HG03354 (cell line): ENCODE measurements around the gene EYS.
"Not testable (repeated sequence)": the region's sequence is repeated elsewhere in the genome, so short reads cannot be mapped to it uniquely, and the experiment has no call there.

Source experiments
- ATAC-seq: cut with Tn5 transposase; IDR thresholded peaks from one replicate; pipeline ENCODE4 v1.9.1; 2021; ENCODE audit warnings: mild to moderate bottlenecking; ENCODE audit not compliant: unreplicated experiment, poor library complexity, severe bottlenecking

Gene EYS

DNA sequence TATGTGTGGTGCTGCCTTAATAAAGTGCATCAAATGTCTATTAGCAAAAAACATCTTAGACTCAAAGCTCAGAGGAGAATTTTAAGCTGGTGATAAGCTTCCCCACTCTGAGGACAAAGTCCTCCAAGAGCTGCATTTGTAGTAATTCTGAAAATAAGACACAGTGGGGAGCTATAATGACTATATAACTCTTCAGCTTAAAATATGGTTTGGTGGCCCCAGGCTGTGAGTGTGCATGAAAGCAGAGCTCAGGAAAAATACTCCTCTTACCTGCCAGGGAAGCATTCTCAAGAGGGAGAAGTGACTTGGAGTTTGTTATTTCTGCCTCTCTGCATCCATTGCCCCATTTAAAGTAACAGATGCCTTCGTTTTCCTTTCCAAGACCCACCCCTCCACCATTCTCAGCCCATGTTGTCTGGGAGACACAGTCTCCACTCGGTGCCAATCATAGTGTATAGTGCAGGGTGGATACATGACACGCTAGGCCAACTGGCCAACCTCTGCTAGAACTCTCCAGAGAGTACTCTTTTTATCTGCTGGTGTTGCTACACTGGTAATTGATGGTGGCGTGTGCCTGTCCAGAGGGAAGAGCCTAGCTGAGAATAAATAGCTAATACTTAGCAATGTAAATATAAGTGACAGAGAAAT, 1842.2 kb downstream of the EYS start:
- no peak for ATAC-seq

DNA sequence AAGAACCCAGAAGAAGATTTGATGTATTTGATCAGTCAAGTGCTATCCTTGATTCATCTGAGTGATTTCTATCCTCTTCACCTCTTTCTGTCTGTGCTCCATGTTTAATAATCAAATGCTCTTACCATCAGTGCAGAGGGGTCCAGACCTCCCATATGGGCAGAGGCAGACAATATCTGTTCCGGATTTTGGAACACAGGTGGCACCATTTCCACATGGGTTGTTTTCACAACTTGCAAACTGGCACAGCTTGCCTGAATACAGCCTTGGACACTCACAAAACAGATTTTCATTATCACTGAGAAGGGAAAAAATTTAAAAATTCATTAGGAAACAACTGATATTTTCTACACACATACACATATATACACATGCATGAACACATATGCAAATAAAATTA, 1843.0 kb downstream of the EYS start:
- ATAC-seq, result no peak

DNA sequence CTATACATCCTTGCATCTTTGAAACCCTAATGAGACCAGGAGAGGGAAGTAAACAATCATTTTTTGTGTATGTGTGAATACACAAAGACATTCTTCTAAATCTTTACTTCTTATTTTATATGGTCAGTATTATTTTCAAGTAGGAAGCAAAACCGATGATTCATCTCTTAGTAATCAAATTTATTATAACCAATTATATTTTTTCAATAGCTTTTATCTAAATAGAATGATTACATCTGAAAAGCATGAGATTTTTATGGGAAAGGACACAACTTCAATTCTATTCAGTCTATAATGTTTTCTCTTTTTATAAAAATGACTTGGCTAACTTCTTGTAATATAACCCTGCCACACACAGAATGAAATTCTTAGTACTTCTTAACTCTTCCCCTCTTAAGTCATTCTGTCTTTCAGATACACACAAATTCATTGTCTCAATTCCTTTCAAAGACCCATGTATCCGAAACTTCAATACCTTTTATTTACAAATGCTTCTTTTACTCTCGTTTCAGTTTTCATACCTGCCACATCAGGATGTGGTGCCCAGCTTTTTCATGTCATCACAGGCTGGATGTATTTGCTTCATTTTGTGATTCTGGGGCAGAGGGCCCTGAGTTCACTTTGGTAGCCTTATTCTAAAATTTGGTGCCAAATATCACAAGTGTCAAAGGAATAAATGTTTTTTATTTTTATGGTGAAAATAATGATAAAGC, 1844.4 kb downstream of the EYS start:
- no peak for ATAC-seq

DNA sequence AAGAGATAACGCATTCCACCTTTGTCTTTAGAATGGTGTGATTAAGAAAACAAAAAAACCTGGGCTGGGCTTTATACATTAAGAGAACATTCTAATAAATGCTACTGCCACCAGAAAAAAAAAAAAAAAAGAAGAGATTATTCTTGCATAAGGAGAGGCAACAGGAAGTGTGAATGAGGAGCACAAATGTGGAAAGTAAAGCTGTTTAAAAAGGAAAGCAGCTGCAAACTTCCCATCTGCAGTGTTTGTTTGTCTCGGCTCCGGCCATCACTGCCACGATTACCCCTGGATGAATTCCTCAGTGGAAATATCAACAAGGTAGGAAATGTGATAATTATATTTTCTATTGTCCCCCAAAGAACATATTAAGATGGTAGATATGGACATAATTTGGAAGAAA, 1847.5 kb downstream of the EYS start:
- ATAC-seq, result no peak

DNA sequence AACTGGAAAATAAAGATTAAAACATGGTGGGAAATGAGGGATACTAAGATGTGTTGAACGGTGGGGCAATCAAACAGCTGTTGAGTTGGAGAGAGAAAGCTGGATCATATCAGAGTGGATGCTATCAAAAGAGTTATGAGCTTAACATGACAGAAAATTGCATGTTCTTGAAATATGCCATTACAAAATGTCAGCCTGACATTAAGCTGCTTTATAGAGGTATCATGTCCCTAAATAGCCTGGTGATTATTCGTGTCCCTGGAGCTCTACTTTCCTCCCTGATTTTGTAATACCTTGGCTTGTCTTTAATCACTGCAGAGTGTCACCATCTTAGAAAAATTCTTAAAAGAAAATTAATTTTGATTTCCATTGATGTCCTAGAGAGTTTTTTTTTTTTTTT, 1848.3 kb downstream of the EYS start:
- no peak for ATAC-seq

DNA sequence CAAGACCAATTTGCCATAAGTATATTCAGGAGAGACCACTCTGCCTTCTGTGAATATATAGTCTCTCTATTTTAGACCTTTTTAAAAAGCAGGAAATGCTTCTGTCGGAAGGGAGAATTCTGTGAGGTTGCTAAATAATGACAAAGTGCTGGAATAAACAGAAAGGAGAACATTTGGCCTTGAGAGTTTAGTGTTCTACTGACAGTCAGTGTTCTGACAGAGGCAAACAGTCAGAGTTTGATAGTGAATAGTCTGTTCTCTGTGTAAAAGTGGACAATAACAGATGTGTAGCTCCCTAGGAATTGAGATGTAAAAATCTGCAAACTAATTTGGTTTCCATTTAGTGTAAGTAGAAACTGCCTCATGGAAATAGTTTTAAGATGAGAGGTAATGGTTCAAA, 1850.8 kb downstream of the EYS start:
- ATAC-seq, result no peak

DNA sequence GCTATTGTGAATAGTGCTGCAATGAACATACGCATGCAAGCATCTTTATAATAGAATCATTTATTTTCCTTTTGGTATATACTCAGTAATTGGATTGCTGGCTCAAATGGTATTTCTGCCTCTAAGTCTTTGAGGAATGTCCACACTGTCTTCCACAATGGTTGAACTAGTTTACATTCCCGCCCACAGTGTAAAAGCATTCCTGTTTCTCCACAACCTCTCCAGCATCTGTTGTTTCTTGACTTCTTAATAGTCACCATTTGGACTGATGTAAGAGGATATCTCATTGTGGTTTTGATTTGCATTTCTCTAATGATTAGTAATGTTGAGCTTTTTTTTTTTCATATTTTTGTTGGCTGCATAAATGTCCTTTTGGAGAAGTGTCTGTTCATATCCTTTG, 1862.7 kb downstream of the EYS start:
- no peak for ATAC-seq

DNA sequence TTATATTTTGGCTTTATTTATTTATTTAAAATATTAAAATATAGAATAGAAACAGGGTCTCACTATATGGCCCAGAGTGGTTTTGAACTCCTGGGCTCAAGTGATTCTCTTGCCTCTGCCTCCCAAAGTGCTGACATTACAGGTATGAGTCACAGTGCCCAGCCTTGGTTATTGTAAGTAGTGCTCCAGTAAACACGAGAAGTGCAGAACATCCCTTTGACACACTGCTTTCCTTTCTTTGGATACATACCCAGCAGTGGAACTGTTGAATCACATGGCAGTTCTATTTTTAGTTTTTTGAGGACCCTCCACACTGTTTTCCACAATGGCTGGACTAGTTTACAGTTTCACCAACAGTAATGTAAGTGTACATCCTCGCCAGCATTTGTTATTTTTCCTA, 1867.5 kb downstream of the EYS start:
- ATAC-seq, result no peak

DNA sequence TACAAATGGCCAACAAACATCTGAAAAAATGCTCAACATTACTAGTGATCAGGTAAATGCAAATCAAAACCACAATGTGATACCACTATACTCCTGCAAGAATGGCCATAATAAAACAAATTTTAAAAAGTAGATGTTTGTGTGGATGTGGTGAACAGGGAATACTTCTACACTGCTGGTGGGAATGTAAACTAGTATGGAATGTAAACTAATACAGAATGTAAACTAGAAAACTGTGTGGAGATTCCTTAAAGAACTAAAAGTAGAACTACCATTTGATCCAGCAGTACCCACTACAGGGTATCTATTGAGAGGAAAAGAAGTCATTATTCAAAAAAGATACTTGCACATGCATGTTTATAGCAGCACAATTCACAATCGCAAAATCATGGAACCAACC, 1878.3 kb downstream of the EYS start:
- not testable (repeated sequence) for ATAC-seq

DNA sequence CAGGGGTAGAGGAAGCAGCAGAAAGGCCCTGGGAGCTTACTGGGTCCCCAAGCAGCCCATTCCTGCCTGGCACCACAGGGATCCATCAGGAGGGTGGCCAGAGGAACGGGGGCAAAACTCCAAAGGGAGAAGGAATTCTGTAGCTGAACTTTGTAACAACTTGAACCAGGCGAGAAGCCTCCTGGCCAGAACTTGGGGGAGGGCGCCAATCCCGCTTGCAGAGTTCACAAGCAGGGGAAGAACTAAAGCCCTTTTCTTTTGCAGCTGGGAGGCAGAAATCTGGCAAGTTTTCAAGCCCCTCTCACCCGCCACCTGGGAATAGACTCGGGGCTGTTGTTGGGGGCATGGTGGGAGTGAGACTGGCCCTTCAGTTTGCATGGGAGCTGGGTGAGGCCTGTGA, 1882.3 kb downstream of the EYS start:
- no peak for ATAC-seq

DNA sequence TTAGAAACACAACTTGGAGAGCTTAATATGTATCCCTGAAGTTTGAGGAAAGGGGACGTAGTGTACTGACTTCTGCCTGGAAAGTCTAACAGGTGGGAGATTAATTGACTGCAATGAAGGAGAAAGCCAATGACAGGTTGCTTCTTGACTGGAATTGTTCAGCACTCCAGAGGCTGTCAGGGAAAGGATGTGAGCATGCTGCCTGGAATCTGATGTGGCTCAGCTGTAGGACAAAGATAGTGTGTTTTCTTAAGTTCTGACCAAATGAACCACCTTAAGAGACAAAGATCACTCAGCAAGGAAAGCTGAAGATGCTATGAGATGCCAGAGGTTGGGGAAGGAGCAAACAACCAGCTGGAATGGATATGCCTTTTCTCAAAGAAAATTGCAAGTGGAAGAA, 1885.6 kb downstream of the EYS start:
- ATAC-seq, result no peak

DNA sequence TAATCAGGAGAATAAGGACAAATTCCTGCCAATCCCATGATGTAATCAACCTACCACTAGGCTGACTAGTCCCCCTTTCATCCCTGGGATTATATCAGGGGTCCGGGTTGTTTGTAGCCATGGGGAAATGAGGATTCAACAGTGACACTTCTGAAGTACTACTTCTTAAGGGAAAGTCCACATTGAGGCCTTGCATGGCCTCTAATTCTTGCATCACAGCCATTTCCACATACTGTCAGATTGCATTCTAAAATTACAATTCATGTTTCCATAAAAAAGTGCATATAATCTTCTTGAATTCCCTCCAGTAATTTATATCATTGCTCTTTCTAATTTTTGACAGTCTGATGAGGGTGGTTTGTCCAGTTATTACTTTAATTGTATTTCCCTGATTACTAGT, 1887.2 kb downstream of the EYS start:
- ATAC-seq, result no peak

DNA sequence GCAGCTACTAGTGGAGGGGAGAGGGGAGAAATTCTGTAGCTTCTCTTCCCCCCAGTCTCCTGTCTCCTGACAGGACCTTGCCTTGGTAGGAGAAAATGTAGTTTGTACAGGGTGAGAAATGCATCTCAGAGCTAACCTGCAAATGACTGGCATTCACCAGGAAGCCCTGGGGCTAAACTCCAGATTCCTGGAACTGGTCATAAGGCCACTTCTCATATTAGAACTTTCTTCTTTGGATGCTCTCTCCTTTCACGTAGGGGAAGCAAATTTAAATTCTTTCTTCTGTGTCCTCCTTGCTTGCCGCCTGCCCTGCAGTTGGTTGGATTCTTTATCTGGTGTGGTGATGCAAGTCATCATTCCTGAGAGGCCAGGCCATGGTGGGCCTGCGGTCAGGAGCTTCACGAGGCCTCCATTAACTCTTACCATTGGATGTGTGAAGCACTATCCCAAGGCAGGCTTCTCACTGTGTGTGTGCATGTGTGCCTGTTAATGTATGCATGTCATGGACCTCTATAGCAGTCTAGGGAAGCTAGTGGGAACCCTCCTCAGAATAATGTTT, 1889.5 kb downstream of the EYS start:
- ATAC-seq, result no peak

DNA sequence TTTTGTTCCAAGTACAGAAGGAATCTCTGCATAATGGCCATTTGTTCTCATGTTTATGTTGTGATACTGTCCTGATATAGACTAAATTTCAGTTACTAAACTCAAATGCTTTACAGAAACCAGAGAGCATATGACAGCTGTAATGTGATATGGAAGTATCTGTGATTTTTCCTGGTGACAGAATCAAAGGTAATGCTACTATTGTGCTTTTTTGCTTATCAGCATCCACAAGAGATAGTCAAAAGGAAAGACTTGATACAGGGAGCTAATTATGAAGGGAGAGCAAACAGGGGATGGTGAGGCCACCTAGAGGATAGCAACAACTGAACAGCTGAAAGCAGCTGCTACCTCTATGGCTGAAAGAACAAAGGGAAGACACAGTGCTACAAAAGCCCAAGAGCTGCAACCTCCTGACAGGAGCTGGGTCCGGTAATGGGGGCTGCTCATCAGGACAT, 1890.0 kb downstream of the EYS start:
- no peak for ATAC-seq

DNA sequence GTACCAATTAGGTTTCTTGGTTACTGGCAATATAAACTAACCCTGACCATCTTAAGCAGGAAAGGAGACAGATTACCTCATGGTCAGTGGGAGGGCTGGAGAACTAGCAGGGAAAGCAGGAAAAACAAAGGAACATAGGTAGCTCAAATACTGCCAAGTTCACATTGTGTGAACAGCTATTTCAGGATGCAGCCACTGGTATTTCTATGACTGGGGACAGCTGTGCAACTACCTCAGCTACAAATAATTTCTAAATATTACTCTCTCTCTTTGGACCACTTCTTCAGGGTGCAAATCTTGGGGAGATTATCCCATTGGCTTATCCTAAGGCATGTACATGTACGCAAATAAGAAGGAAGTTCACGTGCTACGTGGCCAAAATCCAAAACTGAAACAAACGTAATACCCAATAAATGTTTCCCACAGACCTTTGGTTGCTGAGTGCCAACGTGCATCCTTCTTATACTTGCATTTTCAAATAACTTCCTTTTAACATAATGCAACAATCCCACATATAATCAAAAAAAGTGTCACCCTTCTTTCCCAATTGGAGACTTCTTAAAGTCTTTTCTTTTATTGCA, 1890.5 kb downstream of the EYS start:
- ATAC-seq, result no peak

DNA sequence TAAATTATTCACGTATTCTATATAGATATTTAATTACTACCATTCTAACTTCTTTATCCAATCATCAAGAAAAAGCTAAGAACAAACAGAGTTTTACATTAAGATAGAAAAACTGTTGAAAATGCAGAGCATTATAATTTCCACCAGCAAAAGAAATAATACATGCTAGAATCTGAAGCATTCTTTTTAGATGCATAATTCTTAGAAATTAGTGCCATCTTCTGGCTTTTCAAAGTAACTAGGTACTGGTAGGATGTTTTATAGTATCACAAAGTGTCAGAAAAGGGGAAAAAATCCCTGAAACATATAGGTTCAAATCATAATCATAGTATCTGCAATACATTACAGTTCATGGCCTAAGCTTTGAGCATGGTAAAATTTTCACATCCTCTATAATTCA, 1892.6 kb downstream of the EYS start:
- no peak for ATAC-seq

DNA sequence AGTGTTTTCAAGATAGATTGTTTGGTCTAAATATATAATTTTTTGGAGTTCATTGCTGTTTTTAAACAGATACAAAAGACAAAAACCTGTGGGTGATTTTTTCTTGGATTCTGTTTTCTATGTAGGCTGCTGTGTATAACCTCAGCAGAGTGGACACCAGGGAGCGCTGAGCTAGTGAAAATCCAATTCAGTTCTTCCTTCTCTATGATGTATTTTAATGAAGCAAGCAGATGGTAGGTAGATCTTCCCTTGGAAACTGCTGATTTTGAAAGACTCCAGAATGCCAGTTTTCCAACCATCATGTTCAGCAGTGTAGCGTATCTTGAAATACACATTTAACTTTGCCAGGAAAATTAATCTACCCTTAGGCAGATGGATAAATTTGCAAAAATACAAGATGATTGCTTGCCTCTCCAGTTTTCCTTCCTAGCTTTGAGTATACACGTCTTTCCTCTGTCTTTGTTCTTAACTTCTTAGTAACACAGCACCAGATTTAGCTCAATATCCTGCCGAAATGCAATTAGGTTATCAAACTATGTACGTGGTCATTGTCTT, 1893.4 kb downstream of the EYS start:
- no peak for ATAC-seq

DNA sequence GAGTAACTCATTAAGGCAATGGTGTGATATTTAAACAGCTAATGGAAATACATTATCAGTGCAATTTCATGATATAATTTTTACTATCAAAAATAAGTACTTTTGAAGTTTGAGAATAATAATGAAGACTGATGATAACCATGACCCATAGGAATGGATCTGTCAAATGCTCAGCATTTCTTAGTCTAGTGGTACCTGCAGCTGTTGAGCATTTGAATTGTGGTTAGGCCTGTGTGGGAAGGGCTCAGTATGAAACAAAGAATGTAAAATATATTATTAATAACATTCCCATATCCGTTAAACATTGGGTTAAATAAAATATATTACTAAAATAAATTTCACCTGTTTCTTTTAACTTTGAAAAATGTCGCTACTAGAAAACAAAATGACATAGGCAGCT, 1898.5 kb downstream of the EYS start:
- ATAC-seq, result no peak

DNA sequence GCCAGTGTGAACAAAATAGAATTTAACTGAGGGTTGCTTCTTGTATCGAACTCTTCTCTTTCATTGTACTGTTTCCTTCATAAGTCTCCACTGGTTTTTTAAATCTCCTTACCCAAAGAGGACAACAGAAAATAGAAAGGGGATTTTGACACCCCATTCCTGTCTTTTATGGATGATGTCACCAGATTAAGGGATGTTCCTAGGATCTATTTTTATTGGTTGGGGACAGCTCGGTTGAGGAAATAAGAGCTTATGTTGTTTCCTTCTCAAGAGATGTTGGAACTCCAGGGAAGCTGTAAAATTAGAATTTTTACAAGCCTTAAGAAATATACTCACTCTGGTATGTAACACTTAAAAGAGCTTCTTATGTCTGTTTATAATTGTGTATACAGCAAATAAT, 1900.0 kb downstream of the EYS start:
- ATAC-seq, result no peak

DNA sequence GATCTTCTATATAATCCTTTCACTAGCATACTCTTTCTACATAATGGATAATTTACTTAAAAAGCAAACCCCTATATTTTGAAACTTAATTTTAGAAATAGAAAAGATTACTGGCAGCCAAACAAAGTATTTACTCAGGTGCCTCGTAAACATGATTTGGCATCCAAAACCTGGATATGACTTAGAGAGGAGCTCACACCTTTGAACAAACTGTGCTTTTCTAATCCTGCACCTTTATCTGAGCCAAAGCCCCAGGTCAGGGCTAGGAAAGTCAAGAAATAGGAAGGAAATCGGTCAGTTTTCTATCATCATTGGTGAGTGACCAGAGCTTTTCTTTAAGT, 1900.5 kb downstream of the EYS start:
- no peak for ATAC-seq
